SW 1271 (cell line): ENCODE results near the gene SMG9.

ENCODE experiments used
- DNase-seq, 2 experiments: peaks; one replicate each; lab custom pipeline; 2025; lab: John Stamatoyannopoulos, UW

The SMG9 gene, protein sequence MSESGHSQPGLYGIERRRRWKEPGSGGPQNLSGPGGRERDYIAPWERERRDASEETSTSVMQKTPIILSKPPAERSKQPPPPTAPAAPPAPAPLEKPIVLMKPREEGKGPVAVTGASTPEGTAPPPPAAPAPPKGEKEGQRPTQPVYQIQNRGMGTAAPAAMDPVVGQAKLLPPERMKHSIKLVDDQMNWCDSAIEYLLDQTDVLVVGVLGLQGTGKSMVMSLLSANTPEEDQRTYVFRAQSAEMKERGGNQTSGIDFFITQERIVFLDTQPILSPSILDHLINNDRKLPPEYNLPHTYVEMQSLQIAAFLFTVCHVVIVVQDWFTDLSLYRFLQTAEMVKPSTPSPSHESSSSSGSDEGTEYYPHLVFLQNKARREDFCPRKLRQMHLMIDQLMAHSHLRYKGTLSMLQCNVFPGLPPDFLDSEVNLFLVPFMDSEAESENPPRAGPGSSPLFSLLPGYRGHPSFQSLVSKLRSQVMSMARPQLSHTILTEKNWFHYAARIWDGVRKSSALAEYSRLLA

DNA sequence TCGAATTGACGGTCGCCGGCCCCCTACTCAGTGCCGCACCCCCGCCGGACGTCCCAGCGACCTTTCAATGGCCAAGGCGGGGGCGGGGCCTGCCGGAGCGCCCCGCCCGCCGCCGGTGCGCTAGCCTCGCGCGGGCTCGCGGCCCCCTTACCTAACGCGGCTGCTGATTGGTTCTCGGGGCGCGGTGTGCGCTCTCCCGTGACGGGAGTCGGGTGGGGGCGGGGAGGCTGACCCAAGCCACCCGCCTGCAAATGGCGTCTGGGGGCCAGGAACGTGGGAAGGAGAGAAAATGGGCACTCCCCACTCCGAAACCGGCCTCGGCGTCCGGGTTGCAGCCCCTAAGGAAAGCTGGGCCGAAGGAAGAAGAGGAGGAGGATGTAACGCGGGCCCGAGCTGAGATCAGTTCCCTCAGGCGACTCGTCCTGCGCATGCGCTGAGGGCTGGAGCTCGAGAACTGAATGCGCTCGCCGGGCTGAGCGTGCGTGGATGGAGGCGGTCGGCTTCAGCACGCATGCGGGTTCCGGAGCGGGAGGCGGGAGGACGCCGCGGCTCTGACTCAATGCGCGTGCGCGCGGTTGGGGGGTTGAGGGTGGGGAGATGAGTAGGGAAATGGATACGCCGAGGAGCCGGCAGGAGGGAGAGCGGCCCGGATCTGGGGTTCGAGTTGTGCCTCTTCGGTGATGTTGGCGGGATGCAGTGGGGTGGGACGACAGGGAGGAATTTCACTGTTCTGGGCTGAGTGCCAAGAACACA lies at the start of gene SMG9:
Gene SMG9, minus strand, starts transcription at position 460 of the 753 bp plus-strand sequence. CDS start 4,221 bp downstream, outside the sequence.
- DNase-seq: peak; percentile 67 to 86

GRCh38 chr19:43804432-43804831 lies 49.7 kb upstream of the SMG9 start:
- no peak for DNase-seq

DNA sequence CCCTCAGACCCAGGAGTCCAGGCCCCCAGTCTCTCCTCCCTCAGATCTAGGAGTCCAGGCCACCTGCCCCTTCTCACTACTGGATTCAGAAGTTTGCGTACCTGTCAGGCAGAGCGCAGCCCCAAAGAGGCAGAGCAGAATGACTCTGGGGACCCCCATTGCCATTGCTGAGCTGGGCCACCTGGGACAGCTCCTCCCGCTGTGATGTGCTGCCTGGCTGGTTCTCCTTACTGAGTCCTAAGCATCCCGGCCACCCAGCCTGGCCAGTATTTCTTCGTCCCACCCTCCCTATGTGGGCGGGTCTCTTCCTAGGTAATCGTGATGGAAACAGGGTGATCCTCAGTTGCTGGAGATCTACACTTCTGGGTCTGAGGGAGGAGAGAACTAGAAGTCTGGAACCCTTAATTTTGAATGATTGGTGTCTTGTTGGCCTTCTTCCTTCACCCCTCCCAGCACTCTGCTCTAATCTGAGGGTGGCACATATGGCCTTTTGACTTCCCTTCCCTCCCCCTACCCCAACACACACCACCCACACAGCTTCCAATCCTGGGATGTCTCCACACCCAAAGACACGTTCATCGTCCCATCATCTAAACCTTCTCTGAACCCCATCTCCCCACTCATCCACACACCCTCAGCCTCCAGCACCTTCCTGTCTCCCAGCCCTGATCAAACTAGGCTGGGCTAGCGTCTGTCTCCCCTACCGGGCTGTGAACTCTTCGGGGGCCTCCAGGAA lies 47.6 kb upstream of the SMG9 start, which contains the start of gene LYPD5:
Gene LYPD5, minus strand, starts transcription at position 232 of the 736 bp plus-strand sequence. Its CDS starts 67 bp downstream, at position 165.
- DNase-seq: no peak

DNA sequence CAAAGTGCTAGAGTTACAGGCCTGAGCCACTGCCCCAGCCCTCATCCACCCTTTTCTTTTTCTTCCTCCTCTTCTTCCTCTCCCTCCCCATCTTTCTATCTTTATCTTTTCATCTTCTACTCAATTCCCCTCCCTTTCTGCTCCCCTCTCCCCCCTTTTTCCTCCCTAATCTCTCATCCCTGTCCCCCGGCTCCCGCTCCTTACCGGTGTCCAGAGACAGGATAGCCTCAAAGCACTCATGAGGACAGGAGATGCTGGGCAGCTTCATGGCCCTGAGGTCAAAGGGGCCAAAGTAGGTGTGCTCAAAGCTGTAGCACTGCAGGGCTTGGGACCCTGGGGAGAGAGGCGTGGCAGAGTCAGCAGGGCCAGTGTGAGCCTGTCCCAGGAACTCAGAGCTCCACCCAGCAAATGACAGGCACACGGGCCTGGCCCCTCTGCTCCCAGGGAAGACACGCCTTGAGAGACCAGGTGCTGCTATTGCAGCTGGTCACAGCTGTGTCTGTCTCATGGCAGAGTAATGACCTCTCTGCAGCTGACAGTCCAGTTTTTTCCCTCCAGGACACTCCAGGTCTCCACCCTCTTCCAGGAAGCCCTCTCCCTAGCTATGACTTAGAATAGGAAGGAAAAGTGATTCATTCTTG lies 44.9 kb upstream of the SMG9 start:
- DNase-seq: no peak

GRCh38 chr19:43798546-43799409 lies 44.0 kb upstream of the SMG9 start:
- no peak for DNase-seq

GRCh38 chr19:43798026-43798545 lies 43.3 kb upstream of the SMG9 start:
- no peak for DNase-seq

DNA sequence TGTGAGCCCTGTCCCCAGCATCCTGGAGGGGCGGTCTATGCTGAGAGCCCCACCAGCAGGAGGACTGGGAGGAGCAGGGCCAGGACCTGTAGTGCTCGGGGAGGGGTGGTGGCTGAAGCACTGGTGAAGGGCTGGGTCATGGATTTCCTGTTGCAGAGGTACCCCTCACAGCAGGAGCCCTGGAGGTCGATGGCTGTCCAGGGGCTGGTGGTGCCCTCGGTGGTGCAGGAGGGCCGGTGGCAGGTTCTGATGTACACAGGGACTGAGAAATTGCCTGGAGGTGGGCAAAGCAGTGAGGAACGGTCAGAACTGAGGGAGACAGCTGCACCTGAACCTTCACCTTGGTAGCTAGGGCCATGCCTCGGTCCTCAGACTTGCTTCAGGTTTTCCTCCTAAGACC lies 42.8 kb upstream of the SMG9 start:
- no peak for DNase-seq

GRCh38 chr19:43797118-43797517 lies 42.4 kb upstream of the SMG9 start:
- no peak for DNase-seq

DNA sequence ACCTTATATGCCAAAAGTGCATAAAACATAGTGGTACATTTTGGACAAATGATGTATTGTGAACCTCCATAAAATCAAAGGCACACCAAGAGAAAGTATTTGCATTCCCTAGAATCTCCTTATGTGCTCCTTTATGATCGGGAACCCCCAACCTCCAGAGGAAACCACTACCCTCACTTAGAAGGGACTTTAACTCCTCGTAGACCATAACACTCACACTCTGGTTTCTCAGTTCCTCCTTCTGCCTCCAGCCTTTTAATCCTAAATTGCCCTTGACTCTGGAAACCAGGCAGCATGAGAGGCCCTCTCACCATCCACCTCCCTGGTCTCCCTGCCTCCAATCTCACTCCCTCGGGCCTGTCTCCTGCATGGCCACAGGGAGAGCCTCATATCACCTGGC lies 35.8 kb upstream of the SMG9 start:
- DNase-seq: no peak

GRCh38 chr19:43789029-43789428 lies 34.3 kb upstream of the SMG9 start:
- no peak for DNase-seq

DNA sequence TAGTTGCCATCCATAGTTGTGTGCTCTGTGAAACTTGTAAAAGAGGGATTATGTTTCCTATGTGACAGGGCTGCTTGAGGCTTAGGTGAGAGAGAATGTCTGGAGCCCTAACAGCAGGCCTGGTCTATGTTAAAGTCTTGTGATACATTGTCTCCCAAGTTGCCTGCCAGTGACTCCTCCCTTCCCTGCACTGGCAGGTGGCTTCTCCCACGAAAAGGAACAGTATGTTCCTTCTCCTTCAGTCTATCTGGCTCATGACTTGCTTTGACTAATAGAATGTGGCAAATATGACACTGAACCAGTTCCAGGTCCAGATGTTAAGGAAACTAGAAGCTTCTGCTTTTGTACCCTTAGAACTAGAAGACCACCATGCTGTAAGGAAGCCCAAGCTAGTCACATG lies 31.9 kb upstream of the SMG9 start:
- no peak for DNase-seq

- peak; percentile 65 to 79 for DNase-seq
Observed at GRCh38 chr19:43784981-43785808, 30.4 kb upstream of the SMG9 start.

- DNase-seq: peak; percentile 34 to 55
Observed at GRCh38 chr19:43784241-43784980, 29.6 kb upstream of the SMG9 start.

- DNase-seq: no peak
Observed at GRCh38 chr19:43783636-43784035, 28.9 kb upstream of the SMG9 start.

DNA sequence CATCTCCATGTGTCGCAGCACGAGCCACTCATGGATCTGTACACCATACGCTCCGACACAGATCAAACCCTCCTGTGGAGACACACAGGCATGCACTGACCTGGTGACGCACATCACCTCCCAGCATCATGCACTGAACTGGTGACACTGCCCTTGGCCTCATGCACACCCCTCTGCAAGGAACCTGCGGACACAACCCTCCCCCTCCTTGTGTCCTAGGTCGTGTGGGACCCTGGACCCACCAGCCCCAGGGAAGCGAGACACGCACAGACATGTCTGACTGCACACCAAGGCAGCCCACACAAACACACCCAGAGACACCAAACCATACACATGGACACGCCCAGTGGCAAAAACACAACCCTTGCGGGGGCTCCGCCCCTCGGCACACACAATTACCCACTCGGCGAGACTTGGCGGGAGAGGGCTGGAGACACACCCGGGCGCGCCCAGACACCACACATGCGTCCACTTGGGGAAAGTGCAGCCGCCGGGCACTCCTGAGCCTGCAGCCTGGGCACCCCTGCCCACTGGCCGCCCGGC lies 28.0 kb upstream of the SMG9 start:
- no peak for DNase-seq

GRCh38 chr19:43782311-43782660 lies 27.5 kb upstream of the SMG9 start:
- no peak for DNase-seq

DNA sequence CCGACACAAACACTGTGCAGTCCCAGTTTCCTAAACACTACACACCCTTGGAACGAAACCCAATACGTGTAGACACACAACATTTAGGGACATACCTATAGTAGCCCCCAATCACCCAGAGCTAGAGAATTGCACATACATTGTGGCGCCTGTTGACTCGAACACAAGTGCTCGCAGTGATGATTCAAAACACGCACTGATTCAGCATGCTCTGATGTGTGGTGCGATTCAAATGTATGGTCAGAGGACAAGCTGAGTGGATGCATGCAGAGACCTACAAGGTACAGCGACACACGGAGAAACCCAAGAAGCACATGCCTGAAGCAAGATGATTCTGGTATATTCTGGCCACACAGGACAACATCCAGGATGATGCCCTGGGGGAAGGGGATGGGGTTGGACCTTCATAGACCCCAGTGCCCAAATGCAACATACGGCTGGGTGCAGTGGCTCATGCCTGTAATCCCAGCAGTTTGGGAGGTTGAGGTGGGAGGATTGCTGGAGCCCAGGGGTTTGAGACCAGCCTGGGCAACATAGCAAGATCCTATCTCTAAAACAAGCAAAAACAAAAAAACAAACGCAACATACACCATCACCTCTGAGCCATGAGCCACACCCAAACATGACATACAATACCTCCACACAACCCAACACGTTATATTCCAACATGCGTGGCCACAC lies 27.0 kb upstream of the SMG9 start:
- DNase-seq: no peak
